ENCODE results near the gene TLL1.

Gene TLL1

GRCh38 chr4:165867961-165868360 is 5.1 kb upstream of the TLL1 start:
- no peak overlapping the region for H3K27ac ChIP-seq
- no peak for TF ChIP-seq CTCF (conservative IDR thresholded peaks at IDR 0.05)
- TF ChIP-seq ZFX (IDR thresholded peaks at IDR 0.05): no peak

DNA sequence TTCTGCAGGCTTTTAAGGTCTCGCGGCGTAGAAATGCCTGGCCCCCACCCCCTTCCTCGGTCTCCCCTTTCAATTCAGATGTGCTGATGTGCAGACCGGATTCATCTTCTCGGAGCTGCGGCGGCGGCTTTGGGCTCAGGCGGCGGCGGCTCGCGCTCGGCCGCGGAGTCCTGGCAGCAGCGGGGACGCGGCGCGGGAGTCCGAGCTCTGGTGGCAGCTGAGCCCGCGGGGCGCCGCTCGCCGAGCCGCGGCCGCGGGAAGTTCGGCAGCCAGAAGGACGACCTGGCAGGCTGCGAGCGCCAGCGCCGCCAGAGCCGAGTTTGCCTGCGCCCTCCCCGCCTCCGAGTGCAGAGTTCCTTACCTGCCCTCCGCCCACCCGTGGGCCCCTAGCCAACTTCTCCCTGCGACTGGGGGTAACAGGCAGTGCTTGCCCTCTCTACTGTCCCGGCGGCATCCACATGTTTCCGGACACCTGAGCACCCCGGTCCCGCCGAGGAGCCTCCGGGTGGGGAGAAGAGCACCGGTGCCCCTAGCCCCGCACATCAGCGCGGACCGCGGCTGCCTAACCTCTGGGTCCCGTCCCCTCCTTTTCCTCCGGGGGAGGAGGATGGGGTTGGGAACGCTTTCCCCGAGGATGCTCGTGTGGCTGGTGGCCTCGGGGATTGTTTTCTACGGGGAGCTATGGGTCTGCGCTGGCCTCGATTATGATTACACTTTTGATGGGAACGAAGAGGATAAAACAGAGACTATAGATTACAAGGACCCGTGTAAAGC is 448 bp downstream of the TLL1 start:
- H3K27ac ChIP-seq: peak overlapping the region; percentile 21; the same call in 1 of the 2 replicates
- TF ChIP-seq ZFX (IDR thresholded peaks at IDR 0.05) (no peak), CTCF (conservative IDR thresholded peaks at IDR 0.05) (no peak)

DNA sequence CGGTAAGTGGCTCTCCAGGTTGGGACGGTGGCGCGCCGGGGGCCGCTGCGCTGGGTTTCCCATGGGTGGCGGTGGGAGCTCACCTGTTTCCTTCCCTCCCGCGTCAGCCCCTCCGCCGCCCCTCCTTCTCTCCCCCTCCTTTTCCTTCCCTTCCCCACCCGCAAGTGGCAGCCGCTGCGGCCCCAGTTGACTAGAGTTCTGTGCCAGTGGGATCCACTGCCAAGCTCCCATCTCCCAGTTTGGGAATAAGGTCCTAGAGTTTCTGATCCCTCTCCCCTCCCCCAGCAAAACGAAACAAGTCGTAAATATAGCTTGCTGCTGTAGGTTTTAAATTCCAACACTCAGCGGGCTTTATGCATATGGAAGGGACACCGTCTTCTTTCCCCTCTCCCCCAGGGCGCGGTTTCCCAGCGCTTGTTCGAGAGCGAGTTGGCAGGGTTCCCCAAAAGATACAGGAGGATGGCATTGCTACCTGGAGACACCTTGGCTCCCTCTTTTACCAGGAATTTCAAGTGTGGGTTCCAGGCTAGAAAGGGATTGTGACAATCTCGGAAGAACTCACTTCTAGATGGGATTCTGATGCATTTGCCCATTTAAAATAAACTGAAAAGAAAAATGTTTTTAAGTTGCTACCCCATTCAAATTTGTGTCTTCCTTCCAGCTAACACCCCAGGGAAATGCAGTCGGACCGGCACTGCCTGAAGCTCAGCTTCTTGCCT is 1.2 kb downstream of the TLL1 start:
- H3K27ac ChIP-seq: no peak overlapping the region; the same call in 1 of the 2 replicates
- TF ChIP-seq CTCF (conservative IDR thresholded peaks at IDR 0.05): no peak
- TF ChIP-seq ZFX (IDR thresholded peaks at IDR 0.05): no peak

GRCh38 chr4:165874791-165875371 is 1.8 kb downstream of the TLL1 start:
- H3K27ac ChIP-seq: no peak overlapping the region; the same call in 1 of the 2 replicates
- no peak for TF ChIP-seq ZFX (IDR thresholded peaks at IDR 0.05)
- no peak for TF ChIP-seq CTCF (conservative IDR thresholded peaks at IDR 0.05)

- H3K27ac ChIP-seq: no peak overlapping the region
- TF ChIP-seq CTCF (conservative IDR thresholded peaks at IDR 0.05): no peak
- no peak for TF ChIP-seq ZFX (IDR thresholded peaks at IDR 0.05)
Measured at GRCh38 chr4:165875446-165875845, 2.4 kb downstream of the TLL1 start.

GRCh38 chr4:165877286-165877685 is 4.2 kb downstream of the TLL1 start:
- H3K27ac ChIP-seq: no peak overlapping the region
- no peak for TF ChIP-seq CTCF (conservative IDR thresholded peaks at IDR 0.05)
- no peak for TF ChIP-seq ZFX (IDR thresholded peaks at IDR 0.05)

- H3K27ac ChIP-seq: no peak overlapping the region
- TF ChIP-seq CTCF (conservative IDR thresholded peaks at IDR 0.05): no peak
Measured at GRCh38 chr4:165879641-165880040, 6.6 kb downstream of the TLL1 start.

Data from C4-2B (cell line).